GM13977 (cell line): ENCODE results near the gene HRAS.

ENCODE experiments used
- DNase-seq: peaks from one replicate; pipeline ENCODE4 v3.0.0; 2012; ENCODE audit warnings: low spot score
- in situ Hi-C: fragments of 300-500 bp; cut with MboI; formaldehyde crosslinking; loops from one replicate; pipeline ENCODE4 v1.12.0; 2022; ENCODE audit warnings: low sequenced_read_pairs, low pct_unique_long_range_greater_than_20kb, mixed read lengths, inconsistent platforms; ENCODE audit not compliant: unreplicated experiment
- TF ChIP-seq, protein P1 (sequence below): IDR thresholded peaks from 2 replicates; pipeline ENCODE4 v1.5.1; 2012; ENCODE audit warnings: mild to moderate bottlenecking, control low read depth; ENCODE audit not compliant: insufficient read depth; ENCODE audit errors: extremely low read depth, missing control alignments

HRAS gene

DNA sequence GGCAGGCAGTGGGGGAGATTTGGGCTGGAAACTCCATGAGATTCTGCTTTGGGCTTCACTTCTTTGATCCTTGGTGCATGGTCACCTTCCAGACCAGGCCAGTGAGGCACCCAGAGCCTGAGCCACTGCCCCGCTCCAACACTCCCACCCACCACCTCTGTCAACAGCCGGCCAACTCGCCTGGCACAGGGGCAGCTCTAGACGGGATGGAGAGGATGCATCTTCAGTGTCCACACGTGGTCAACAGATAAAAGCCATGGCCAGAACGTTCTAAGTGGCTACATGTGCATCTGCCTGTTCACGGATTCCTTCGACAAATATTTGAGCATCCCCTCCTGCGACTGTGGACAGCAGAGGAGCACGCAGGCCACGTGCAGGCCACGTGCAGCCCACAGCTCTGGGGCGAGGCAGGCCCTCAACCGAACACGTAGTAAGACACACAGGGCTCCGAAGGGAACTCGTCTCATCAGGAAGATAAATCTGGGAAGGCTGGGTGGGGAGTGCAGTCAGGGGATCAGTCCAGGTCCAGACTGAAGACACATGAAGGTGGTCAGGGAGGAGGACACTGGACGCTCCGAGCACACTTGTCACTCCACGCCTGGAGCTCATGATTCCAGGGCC is 3.2 kb upstream of the HRAS start:
- in situ Hi-C loops: no loop called here

DNA sequence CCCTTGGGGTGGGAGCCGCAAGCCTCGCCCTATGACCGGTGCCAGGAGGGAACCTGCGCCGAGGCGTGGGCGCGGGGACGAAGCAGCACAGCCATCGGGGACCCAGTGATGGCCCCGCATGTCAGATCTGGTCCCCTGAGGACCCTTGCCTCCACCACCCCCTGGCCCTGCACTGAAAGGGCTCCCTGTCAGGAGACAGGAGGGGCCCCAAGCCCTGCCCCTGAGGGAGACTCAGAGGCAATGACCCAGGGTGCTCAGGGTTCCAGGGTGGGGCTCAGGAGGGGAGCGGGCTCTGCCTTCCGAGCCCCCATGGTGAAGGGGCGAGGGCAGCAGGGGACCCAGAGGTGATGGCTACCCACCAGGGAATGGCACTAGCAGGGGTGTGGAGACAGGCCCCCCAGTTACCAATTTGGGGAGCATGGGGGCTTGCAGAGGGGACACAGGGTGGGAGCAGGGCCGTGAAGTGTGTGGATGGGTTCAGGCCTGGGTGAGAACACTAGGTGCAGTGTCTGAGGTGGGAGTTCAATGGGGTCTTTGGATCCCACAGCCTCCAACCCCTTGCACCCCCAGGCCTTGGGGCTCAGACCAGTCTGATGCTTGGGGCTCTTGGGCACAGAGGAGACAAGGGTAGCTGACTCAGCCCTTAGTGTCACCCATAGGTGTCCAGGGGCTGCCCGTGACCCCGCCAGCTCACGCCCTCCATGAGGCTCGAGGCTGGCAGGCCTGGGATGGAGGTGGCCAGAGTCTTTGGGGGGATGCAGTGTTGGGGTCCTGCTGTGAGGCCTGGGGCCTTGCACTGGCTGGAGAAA is 2.5 kb upstream of the HRAS start:
- TF ChIP-seq, protein P1, sequence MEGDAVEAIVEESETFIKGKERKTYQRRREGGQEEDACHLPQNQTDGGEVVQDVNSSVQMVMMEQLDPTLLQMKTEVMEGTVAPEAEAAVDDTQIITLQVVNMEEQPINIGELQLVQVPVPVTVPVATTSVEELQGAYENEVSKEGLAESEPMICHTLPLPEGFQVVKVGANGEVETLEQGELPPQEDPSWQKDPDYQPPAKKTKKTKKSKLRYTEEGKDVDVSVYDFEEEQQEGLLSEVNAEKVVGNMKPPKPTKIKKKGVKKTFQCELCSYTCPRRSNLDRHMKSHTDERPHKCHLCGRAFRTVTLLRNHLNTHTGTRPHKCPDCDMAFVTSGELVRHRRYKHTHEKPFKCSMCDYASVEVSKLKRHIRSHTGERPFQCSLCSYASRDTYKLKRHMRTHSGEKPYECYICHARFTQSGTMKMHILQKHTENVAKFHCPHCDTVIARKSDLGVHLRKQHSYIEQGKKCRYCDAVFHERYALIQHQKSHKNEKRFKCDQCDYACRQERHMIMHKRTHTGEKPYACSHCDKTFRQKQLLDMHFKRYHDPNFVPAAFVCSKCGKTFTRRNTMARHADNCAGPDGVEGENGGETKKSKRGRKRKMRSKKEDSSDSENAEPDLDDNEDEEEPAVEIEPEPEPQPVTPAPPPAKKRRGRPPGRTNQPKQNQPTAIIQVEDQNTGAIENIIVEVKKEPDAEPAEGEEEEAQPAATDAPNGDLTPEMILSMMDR: no peak
- DNase-seq: no peak
- in situ Hi-C loops: no loop called here

More for the DNA sequence above, 3.2 kb upstream of the HRAS start:
- DNase-seq: no peak
- TF ChIP-seq, protein P1: no peak

DNA sequence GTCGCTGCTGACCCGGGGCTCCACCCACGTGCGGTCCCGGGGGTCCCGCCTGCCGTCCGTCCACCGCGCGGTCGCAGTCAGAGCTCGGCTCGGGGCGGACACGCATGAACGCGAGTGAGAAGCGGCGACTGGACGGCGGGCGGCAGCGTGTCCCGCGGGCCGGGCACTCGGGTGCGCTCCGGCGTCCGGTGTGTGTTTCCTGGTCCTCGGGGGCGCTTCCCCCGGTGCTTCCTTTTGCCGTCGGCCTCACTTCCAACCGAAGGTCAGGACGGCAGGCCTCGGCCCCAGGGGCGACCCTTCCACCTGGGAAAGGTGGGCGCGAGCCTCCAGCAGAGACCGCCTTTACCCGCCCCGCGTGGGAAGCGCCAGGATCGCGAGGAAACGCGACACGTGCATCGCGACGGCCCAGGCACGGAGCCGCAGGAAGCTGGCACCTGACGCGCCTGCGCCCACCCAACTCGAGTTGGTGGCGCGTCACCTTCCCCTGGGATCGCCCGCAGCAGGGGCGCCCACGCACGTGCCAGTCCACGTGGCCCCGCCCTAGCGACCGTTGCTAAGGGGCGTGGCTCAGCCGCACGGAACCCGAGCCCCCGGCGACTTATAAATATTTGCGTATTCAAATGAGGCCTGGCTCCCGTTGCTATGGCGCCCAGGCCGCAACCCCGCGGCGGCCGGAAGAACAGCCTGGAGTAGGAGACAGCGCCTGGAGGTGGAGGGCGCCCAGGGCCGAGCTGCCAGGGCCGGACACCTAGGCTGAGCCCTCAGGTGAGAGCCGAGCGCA is 1.7 kb upstream of the HRAS start, which contains the start of gene LRRC56:
TSS of gene LRRC56 (plus strand) at position 687 of the 781 bp plus-strand sequence. CDS start 3,158 bp downstream, outside the sequence.
- TF ChIP-seq, protein P1: no peak
- peak; percentile 99 for DNase-seq
- in situ Hi-C loops: no loop called here

DNA sequence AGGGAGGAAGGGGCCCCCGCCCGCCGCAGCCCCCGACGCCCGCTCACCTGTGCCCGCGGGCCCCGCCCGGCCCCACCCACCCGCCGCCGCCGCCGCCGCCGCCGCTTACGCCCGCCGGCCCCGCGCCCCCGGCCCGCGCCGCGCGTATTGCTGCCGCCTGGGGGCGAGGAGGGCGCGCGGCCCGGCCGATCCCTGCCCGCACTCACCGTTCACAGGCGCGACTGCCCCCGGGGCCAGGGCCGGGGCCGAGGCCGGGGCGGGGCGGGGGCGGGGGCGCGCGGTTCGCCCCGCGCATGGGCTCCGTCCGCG is 212 bp downstream of the HRAS start:
- TF ChIP-seq, protein P1: peak; percentile 57
- DNase-seq: no peak
- in situ Hi-C loops: no loop called here

DNA sequence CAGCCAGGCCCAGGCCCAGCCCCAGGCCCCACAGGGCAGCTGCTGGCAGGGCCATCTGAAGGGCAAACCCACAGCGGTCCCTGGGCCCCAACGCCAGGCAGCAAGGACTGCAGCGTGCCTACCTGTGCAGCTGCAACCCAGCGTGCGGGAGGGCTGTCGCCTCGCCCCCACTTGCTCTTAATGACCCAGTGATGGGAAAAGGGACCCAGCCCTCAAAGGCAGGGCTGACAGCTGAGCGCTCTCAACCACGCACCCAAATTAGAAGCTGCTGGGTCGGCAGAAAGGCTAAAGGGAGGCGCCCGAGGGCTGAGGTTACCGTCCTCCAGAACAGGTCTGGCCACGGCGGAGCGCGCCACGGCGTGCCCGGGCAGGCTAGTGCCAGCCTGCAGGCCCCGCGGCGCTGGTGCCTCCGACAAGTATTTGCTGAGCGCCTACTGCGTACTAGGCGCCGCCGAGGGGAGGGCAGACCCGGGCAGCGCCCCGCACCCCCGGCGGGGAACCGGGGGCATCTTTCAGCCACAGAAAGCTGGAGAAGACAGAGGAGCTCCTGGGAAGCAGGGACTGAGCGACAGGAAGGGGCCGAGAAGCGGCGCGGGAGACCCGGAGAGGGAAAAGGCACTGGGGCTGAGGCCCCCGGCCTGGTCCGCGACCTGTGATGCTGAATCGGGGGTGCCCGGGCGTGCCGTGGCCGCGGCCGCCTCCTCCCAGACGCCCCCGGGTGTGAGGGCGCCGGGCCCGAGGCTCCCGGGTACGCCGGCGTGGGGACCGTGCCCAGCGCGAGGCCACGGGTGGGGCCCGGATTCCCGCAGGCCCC is 773 bp downstream of the HRAS start:
- TF ChIP-seq, protein P1: no peak
- DNase-seq: peak; percentile 63
- in situ Hi-C loops: no loop called here

DNA sequence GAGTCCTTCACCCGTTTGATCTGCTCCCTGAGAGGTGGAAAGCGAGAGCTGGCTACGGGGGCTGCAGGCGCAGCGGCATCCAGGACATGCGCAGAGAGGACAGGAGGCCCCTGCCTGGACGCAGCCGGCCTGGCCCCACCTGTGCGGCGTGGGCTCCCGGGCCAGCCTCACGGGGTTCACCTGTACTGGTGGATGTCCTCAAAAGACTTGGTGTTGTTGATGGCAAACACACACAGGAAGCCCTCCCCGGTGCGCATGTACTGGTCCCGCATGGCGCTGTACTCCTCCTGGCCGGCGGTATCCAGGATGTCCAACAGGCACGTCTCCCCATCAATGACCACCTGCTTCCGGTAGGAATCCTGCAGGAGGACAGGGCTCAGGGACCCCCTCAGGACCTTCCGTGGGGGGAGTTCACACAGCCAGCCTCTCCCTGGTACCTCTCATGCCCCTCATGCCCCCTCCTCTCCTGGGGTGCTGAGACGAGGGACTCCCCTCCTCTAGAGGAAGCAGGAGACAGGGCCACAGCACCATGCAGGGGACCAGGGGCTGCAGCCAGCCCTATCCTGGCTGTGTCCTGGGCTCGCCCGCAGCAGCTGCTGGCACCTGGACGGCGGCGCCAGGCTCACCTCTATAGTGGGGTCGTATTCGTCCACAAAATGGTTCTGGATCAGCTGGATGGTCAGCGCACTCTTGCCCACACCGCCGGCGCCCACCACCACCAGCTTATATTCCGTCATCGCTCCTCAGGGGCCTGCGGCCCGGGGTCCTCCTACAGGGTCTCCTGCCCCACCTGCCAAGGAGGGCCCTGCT is 1.6 kb downstream of the HRAS start:
- no peak for DNase-seq
- in situ Hi-C loops: no loop called here
- TF ChIP-seq, protein P1: no peak
